Measurements from ENCODE around the gene NACA. TPM values are rescaled to one million over a fixed set of nuclear protein-coding genes. Genes with fewer than 3 reads are reported as not detected.
A peak's percentile ranks its signal among the peaks of the same experiment; 100 is the strongest.

The NACA gene
- total and polyA plus RNA-seq, 8 donors, result 305 to 892 (median 506) TPM

DNA sequence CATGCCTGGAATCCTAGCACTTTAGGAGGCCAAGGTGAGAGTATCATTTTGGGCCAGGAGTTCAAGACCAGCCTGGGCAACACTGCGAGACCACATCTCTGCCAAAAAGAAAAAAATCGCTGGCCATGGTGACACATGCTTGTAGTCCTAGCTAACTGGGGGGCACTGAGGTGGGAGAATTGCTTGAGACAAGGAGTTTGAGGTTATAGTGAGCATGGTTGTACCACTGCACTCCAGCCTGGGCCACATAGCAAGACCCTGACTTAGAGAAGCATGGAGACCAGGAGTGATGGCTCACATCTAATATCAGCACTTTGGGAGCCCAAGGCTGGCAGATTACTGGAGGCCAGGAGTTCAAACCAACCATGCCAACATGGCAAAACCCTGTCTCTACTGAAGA is 46.2 kb downstream of the NACA start:
- intact Hi-C loops (cut with DNase I), result no loop called here

DNA sequence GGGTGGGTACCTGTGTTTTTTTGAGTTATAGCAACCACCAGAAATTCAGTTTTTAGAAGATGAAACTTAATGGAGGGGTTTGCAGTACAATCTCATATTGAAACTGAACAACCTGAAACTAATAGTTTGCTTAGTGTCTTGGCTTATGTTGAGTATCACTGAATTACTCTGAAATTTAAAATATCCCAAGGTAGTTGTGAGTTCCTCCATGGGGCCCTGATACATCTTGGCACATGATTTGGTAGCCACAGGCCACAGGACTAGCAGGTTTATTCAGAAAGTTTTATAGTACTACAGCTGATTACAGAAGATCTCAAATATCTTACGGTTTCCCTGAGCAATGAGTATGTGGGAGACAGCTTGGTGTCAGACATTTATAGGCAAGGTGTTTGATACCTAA is 47.4 kb downstream of the NACA start:
- ATAC-seq (no peak), FAIRE-seq (no peak), DNase-seq (no peak)
- intact Hi-C loops (cut with DNase I), result no loop called here
- Histone ChIP-seq H3K27me3 (no peaks in the 10 kb centered on the region), H3K9me3 (no peaks in the 10 kb centered on the region), H3K36me3 (peaks cover 0 to 3% (median 0%) of the 10 kb centered on the region in 3 donors), H3K27ac (no peak overlapping the region), H3K4me1 (peaks cover 0 to 5% (median 0%) of the 10 kb centered on the region in 3 donors), H3K4me3 (no peak overlapping the region)
- 52 to 62% methylated on average over 1 of the region's 1 CpG for WGBS, 2 donors
- TF ChIP-seq, protein P1, sequence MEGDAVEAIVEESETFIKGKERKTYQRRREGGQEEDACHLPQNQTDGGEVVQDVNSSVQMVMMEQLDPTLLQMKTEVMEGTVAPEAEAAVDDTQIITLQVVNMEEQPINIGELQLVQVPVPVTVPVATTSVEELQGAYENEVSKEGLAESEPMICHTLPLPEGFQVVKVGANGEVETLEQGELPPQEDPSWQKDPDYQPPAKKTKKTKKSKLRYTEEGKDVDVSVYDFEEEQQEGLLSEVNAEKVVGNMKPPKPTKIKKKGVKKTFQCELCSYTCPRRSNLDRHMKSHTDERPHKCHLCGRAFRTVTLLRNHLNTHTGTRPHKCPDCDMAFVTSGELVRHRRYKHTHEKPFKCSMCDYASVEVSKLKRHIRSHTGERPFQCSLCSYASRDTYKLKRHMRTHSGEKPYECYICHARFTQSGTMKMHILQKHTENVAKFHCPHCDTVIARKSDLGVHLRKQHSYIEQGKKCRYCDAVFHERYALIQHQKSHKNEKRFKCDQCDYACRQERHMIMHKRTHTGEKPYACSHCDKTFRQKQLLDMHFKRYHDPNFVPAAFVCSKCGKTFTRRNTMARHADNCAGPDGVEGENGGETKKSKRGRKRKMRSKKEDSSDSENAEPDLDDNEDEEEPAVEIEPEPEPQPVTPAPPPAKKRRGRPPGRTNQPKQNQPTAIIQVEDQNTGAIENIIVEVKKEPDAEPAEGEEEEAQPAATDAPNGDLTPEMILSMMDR (IDR thresholded peaks at IDR 0.05), result no peak

More for the DNA sequence above, 46.2 kb downstream of the NACA start:
- 86 to 91% methylated on average over 2 of the region's 2 CpGs for WGBS, 2 donors
- FAIRE-seq, result no peak
- Histone ChIP-seq H3K27ac (no peak overlapping the region), H3K27me3 (no peaks in the 10 kb centered on the region), H3K4me3 (no peak overlapping the region), H3K9me3 (no peaks in the 10 kb centered on the region), H3K4me1 (peaks cover 0 to 4% (median 0%) of the 10 kb centered on the region in 3 donors), H3K36me3 (peaks cover 0 to 3% (median 0%) of the 10 kb centered on the region in 3 donors)
- TF ChIP-seq, protein P1 (IDR thresholded peaks at IDR 0.05), result no peak
- peak in 1 of 6 donors; percentile 8 for DNase-seq
- ATAC-seq, result no peak

DNA sequence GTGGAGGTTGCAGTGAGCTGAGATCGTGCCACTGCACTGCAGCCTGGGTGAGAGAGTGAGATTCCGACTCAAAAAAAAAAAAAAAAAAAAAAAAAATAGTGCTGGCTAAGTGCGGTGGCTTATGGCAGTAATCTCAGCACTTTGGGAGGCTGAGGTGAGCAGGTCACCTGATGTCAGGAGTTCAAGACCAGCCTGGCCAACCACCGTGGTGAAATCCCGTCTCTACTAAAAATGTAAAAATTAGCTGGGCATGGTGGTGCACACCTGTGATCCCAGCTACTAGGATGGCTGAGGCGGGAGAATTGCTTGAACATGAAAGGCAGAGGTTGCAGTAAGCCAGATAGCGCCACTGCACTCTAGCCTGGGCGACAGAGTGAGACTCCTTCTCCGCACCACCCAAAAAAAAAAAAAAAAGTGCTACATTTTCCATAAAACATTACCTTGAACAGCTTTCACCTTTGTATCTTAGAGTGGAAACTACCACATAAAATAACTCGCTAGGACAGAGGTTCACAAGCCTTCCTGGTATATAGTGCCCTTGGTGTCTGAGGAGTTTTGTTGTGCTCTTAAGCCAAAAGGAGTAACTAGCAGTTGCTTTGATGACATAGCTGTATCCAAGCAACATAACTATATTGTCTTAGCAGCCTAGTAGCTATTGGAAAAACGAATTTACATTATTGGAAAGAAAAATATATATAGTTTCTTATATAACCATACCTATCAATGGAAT is 48.1 kb downstream of the NACA start:
- FAIRE-seq (no peak), ATAC-seq (peak in 1 of 4 donors; percentile 21), DNase-seq (peak in 1 of 6 donors; percentile 8)
- intact Hi-C loops (cut with DNase I), result no loop called here
- H3K9me3 ChIP-seq, result no peaks in the 10 kb centered on the region
- no peak overlapping the region for H3K27ac ChIP-seq
- no peaks in the 10 kb centered on the region for H3K27me3 ChIP-seq
- H3K4me3 ChIP-seq, result no peak overlapping the region
- TF ChIP-seq, protein P1 (IDR thresholded peaks at IDR 0.05), result no peak
- H3K4me1 ChIP-seq, result peaks cover 3 to 12% (median 7%) of the 10 kb centered on the region in 3 donors
- peaks cover 0 to 3% (median 0%) of the 10 kb centered on the region in 3 donors for H3K36me3 ChIP-seq
- 78 to 81% methylated on average over 11 of the region's 11 CpGs for WGBS, 2 donors

DNA sequence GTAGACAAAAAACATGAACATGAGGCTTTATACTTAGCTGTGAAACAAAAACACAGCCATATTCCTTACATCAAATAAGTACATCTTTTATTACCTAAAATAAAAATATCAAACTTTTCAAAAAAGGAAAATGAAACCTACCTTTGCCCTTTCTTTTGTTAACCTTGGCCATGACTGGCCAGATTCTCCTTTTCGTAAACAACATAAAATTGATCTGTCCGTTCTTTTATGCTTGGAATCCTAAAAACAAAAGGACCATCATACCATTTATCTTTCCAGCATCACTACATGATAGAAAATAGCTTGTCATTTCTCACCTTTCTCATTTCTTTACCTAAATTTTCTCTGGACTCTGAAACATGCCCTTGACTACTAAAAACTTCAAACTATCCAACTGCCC is 53.5 kb downstream of the NACA start:
- Histone ChIP-seq H3K27me3 (no peaks in the 10 kb centered on the region), H3K4me1 (peaks cover 9 to 17% (median 15%) of the 10 kb centered on the region in 3 donors), H3K4me3 (no peak overlapping the region), H3K9me3 (no peaks in the 10 kb centered on the region), H3K27ac (peak overlapping the region in 1 of 4 donors; percentile 27), H3K36me3 (peaks cover 0 to 41% (median 14%) of the 10 kb centered on the region in 3 donors)
- TF ChIP-seq, protein P1 (IDR thresholded peaks at IDR 0.05), result no peak
- peak; percentile 29 for FAIRE-seq
- WGBS, 2 donors, result 38 to 41% methylated on average over 2 of the region's 2 CpGs
- intact Hi-C loops (cut with DNase I), result no loop called here
- DNase-seq, result no peak
- ATAC-seq, result no peak

DNA sequence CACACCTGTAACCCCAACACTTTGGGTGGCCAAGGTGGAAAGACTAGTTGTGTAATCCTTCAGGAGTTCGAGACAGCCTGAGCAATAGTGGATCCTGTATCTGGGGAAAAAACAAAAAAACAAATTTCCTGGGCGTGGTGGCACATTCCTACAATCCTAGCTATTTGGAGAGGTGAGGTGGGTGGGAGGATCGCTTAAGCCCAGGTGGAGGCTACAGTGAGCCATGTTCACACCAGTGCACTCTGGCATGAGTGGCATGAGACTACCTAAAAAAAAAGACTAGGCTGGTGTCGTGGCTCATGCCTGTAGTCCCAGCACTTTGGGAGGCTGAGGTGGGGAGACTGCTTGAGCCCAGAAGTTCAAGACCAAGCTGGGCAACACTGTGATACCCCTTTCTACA is 54.3 kb downstream of the NACA start:
- no peak for ATAC-seq
- no peak overlapping the region for H3K4me3 ChIP-seq
- 83 to 85% methylated on average over 4 of the region's 4 CpGs for WGBS, 2 donors
- no peaks in the 10 kb centered on the region for H3K9me3 ChIP-seq
- H3K27me3 ChIP-seq, result no peaks in the 10 kb centered on the region
- intact Hi-C loops (cut with DNase I), result no loop called here
- H3K4me1 ChIP-seq, result peaks cover 9 to 17% (median 15%) of the 10 kb centered on the region in 3 donors
- peaks cover 0 to 48% (median 21%) of the 10 kb centered on the region in 3 donors for H3K36me3 ChIP-seq
- DNase-seq, result peak in 2 of 6 donors; percentile 4 to 5
- H3K27ac ChIP-seq, result no peak overlapping the region
- TF ChIP-seq, protein P1 (IDR thresholded peaks at IDR 0.05), result no peak
- FAIRE-seq, result no peak

Data from pancreas (tissue), 10 donors.